Epidermal melanocyte (primary cell): ENCODE results near the gene CTU1.

Experiments
- DNase-seq: peaks from one replicate; pipeline ENCODE4 v3.0.0; 2011; ENCODE audit warnings: low spot score; ENCODE audit not compliant: insufficient read length

CTU1 gene

DNA sequence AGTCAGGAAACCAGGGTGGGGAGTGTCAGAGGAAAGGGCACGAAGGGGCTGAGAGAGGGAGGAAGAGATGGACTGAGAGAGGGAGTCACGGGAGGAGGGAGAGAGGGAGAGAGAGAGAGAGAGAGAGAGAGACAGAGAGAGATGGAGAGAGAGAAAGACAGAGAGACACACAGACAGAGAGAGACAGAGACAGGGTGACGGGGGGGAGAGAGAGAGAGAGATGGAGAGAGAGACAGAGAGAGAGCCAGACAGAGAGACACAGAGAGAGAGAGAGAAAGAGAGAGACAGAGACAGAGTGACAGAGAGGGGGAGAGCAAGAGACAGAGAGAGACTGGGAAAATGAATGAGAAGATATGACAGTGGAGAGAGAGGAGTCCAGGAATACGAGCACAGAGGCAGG, 25.0 kb downstream of the CTU1 start:
- no peak for DNase-seq

DNA sequence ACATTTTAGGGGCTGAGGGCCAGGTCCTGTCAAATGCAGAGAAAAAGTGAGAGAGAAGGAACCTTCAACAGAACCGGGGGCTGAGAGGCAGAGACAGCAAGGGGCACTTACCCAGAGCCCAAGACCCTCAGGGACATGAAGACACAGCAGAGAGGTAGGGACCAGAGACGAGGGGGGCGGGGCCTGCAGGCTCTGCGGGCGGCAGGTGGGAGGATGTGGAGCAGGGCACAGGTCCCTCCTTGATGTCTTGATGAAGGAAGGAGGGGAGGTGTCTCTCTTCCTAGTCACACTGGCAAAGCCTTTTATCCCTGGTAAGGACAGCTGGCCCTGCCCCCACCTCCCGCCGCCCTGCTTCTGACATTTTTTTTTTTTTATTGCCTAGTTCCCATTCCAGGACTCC, 25.6 kb downstream of the CTU1 start, which contains the start of gene KLK14:
TSS of gene KLK14 (minus strand) at position 277 of the 400 bp plus-strand sequence. CDS start at position 4, 273 bp downstream.
- DNase-seq = no peak

- no peak for DNase-seq
Measured at GRCh38 chr19:51081476-51081875, 26.7 kb downstream of the CTU1 start.

DNA sequence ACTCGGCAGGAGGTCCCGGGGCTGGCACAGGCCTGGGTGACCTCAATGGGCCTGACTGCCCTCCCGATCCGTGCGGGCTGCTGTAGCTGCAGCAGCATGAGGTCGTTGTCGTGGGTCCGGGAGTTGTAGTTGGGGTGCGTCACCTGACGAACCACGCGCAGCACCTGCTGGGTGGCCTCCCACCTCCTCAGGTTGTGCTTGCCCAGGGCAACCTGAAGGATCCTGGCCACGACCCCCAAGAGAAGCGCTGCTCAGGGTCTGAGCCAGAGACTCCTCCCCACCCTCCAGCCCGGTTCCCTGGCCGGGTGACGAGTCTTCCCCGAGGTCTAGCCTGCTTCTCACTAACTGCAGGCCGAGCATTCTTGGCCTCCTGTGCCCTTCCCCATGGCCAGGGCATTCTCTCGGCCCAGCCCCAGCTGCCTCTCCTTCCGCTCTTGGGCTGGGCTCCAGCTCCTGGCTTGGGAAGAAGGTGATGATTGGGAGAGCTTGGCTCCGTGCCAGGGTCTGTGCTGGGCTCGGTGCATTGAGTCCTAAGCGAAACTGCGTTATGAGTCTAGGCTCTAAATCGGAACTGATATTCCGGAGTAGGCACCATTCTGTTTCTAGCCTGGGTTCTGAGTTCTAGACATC, 28.6 kb downstream of the CTU1 start:
- no peak for DNase-seq

DNA sequence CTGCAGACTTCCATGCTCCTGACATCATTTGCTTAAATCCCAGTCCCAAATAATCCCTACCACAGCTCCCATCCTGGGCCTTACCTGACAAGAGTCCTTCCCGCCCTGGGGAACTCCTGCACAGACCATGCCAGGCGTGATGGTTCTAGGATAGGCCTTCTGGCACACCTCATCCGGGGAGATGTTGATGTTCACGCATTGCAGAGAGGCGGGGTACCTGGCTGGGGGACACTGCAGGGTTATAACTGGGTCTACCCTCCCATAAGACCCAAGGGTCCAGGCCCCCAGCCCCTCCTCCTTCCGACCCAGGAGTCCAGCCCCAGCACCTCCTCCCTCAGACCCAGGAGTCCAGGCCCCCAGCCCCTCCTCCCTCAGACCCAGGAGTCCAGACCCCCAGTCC, 29.5 kb downstream of the CTU1 start:
- no peak for DNase-seq

DNA sequence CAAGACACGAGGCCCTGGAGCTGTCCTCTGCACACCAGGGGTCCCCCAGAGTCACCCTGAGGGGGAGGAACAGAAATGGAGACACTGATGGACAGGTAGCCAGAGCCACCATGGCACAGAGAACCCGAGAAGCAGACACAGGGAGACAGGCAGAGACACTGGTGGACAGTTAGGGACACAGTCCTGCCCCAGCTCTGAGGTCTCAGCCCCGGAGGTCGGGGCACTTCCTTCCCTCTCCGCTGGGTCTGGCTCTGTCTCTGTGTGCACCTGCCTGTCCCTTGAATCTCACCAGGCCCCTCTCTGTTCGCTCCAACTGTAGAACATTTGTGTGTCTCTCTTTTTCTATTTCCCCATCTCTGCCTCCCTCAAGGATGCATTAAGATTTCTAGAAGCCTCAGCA, 30.1 kb downstream of the CTU1 start:
- DNase-seq = no peak

GRCh38 chr19:51076631-51077213, 31.5 kb downstream of the CTU1 start:
- no peak for DNase-seq

DNA sequence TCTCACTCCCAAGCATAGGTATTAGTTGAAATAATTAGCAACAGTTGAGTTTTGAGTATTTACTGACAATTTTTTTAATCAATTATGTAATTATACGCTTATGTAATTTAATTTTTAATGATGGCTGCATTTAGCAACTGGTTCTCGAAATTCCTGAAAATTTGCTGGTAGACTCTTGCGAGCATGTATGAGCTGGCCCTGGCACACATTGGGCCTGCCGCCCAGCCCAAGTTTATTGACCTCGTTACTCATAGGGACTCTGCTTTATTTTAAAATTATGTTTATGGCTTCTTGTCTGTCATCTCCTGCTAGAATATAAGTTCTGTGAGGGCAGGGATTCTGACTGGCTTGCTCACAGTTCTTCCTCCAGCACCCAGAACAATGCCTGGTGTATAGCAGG, 32.2 kb downstream of the CTU1 start:
- DNase-seq = no peak

GRCh38 chr19:51071095-51071405, 37.2 kb downstream of the CTU1 start:
- DNase-seq = no peak

DNA sequence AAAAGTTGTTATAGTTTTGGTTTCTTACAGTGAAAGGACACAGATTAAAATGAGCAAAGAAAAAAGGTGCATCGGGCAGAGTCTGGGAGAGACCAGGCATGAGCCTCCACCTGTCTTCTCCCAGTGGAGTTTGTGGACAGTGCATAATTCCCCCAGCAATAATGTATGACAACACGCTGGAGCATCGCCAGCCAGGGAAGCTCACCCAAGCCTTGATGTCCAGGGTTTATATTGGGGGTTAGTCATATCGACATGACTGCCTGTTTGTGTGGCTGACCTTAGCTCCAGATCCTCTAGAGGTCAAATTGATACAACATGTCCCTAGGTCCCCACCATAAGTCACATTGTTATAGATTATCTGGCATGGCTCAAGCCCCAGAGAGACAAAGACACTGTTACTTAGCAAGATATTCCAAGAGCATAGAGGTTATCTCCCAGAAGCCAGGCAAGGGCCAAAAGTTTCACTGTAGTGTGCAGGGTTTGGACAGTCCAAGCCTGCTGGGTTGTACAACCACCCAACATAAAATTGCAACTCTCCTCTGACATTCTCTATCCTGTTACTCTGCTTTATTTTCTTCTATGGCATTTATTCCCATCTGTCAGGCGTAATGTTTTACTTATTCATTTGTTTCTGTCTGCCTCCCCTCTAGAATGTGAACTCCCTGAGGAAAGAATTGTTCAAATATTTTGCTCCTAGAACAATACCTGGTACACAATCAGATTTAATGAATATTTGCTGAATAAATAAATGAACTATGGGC, 37.7 kb downstream of the CTU1 start:
- DNase-seq = no peak

GRCh38 chr19:51066393-51067186, 41.6 kb downstream of the CTU1 start:
- peak; percentile 9 for DNase-seq

GRCh38 chr19:51065221-51065960, 42.8 kb downstream of the CTU1 start:
- peak; percentile 8 for DNase-seq

- DNase-seq = peak; percentile 13
Measured at GRCh38 chr19:51064534-51065220, 43.5 kb downstream of the CTU1 start, which contains the start of gene KLK13. Gene KLK13 (minus strand): TSS chr19:51065092. CDS start chr19:51065067, 25 bp downstream.

GRCh38 chr19:51063664-51064063, 44.5 kb downstream of the CTU1 start:
- DNase-seq = peak; percentile 4

- DNase-seq = no peak
Measured at GRCh38 chr19:51060973-51061372, 47.2 kb downstream of the CTU1 start.

- no peak for DNase-seq
Measured at GRCh38 chr19:51060336-51060735, 47.9 kb downstream of the CTU1 start.

DNA sequence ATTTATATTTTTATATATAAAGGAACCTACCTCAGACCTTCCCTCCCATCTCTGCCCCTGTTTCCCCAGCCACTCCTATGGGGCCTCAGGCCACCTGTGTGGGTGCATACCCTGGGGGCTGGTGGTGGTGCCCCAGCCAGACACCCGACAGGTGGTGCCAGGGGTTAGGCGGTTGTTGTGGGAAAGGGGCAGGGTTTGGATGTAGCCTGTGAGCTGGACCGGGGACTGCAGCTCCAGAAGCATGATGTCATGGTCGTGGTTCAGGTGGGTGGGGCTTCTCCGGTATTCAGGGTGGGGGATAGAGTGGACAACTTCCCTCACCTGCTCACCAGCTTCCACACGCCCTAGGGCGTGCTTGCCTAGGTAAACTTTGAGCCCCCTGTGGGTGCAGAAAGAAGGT, 48.5 kb downstream of the CTU1 start:
- no peak for DNase-seq

DNA sequence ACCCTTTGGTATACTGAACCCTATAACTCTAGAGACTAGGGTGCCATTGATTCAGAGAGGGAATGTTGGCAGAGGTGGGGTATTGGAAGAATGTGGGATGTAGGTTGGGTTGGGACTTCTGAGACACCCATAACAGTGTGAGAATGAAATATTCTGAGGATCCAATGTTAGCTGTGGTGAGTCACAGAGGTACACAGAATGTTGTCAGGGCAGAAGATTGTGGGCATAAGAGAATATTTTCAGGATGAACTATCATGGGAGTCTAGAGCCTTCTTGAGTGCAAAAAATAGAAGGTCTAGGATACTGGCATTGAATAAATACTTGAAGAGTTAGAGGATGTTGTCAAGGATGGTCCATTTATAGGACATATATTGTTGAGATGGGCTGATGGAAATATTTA, 52.3 kb downstream of the CTU1 start:
- no peak for DNase-seq
